HepG2 (cell line): ENCODE results near the gene ATAD1. TPM values are rescaled to one million over a fixed set of nuclear protein-coding genes. Genes with fewer than 3 reads are reported as not detected.

Experiments
- ATAC-seq: fragments of 200-7000 bp; cut with Tn5 transposase; 3 replicates; pipeline ENCODE4 v1.9.1; 2020; ENCODE audit warnings: mild to moderate bottlenecking, moderate library complexity
- BruUV-seq: library from RNA; stranded (reverse); fragments of 400-500 nt; replicated peaks from 2 replicates; lab custom pipeline; 2021; lab: Mats Ljungman, UMichigan
- CTCF ChIA-PET: fragments of 300-600 bp; formaldehyde crosslinking; extraction: SDS; loops from one replicate; lab custom pipeline; 2021; ENCODE audit warnings: low total read pairs, inconsistent platforms, low intra/inter-chr PET ratio; lab: Yijun Ruan, JAX
- POLR2A ChIA-PET: fragments of 350-600 bp; sonication (Branson Sonifier 250); formaldehyde crosslinking; loops from one replicate; lab custom pipeline; 2020; ENCODE audit warnings: antibody characterized with exemption, inconsistent platforms; lab: Yijun Ruan, JAX
- DNase-seq: peaks from one replicate; pipeline ENCODE4 v3.0.0-alpha.2; 2015; ENCODE audit warnings: low spot score
- FAIRE-seq: peaks from 3 replicates; lab custom pipeline; 2011; peaks lifted over from hg19 to GRCh38; lab: Jason Lieb, UNC
- H2AFZ ChIP-seq: one replicate; pipeline ENCODE4 v1.6.1; 2011; ENCODE audit warnings: low read length, inconsistent platforms
- H3K27ac ChIP-seq: fragments of 300-600 bp; 3 replicates; pipeline ENCODE4 v1.8.0; 2011; ENCODE audit warnings: mixed run types, mild to moderate bottlenecking, mixed read lengths, low read length, inconsistent platforms; ENCODE audit not compliant: insufficient read depth; ENCODE audit errors: extremely low read length
- H3K27me3 ChIP-seq, 2 experiments: fragments of 200-600 bp in 1 of 2; 2 replicates in 1 of 2; 3 replicates in 1 of 2; pipeline versions ENCODE4 v1.6.0 to v1.8.0; 2011; ENCODE audit warnings: low read length in 2 of 2, mild to moderate bottlenecking in 2 of 2, moderate library complexity in 2 of 2, inconsistent platforms in 1 of 2; ENCODE audit not compliant: insufficient read depth in 2 of 2, control insufficient read depth in 1 of 2
- H3K36me3 ChIP-seq, 2 experiments: fragments of 200-600 bp in 1 of 2; replicated peaks in 1 of 2; 2 replicates in 1 of 2; 3 replicates in 1 of 2; pipeline versions ENCODE4 v1.5.1 to v1.8.0; 2011; ENCODE audit warnings: low read length in 2 of 2, inconsistent platforms in 1 of 2; ENCODE audit not compliant: insufficient read depth in 2 of 2, control insufficient read depth in 1 of 2
- H3K4me1 ChIP-seq: 2 replicates; pipeline ENCODE4 v1.5.1; 2012; ENCODE audit warnings: low read length, inconsistent platforms; ENCODE audit not compliant: insufficient read depth
- H3K4me2 ChIP-seq: 2 replicates; pipeline ENCODE4 v1.6.0; 2011; ENCODE audit warnings: low read depth, low read length, inconsistent platforms
- H3K4me3 ChIP-seq, 3 experiments: fragments of 200-600 bp in 1 of 3; sonication (generic), shearing (Covaris generic) in 1 of 3; replicated peaks in 1 of 3; 2 replicates each; pipeline ENCODE4 v1.5.1; 2011 to 2016; ENCODE audit warnings: low read length in 3 of 3, inconsistent platforms in 2 of 3, low read depth in 2 of 3, mild to moderate bottlenecking in 2 of 3, control low read depth in 1 of 3, mixed read lengths in 1 of 3; ENCODE audit not compliant: insufficient read depth in 1 of 3
- H3K79me2 ChIP-seq: one replicate; pipeline ENCODE4 v1.6.1; 2011; ENCODE audit warnings: low read length, inconsistent platforms; ENCODE audit not compliant: insufficient read depth
- H3K9ac ChIP-seq: 2 replicates; pipeline ENCODE4 v1.6.0; 2011; ENCODE audit warnings: mild to moderate bottlenecking, low read depth, low read length, inconsistent platforms; ENCODE audit not compliant: insufficient read depth
- H3K9me3 ChIP-seq: 2 replicates; pipeline ENCODE4 v1.5.1; 2012; ENCODE audit warnings: mild to moderate bottlenecking, low read length
- H4K20me1 ChIP-seq: 2 replicates; pipeline ENCODE4 v1.6.0; 2011; ENCODE audit warnings: inconsistent platforms, mild to moderate bottlenecking, low read length, moderate library complexity; ENCODE audit not compliant: insufficient read depth
- AGO2 ChIP-seq: fragments of 200-400 bp; formaldehyde crosslinking; optimal IDR thresholded peaks from 2 replicates; pipeline ENCODE3; 2017; ENCODE audit warnings: mild to moderate bottlenecking, low read depth, low read length, moderate library complexity
- CREB1 ChIP-seq, 2 experiments: fragments of 450-650 bp in 1 of 2; IDR thresholded peaks; 2 replicates each; pipeline ENCODE4 v1.6.1; 2016 to 2017; ENCODE audit warnings: control low read depth in 1 of 2, mild to moderate bottlenecking in 1 of 2, missing compliant biosample characterization in 1 of 2, missing genetic modification characterization in 1 of 2
- DNMT3B ChIP-seq: conservative IDR thresholded peaks from 2 replicates; pipeline ENCODE4 v1.6.1; 2016; ENCODE audit warnings: missing biosample characterization, control low read depth
- ETV6 ChIP-seq: sonication (generic); formaldehyde crosslinking; conservative IDR thresholded peaks from 2 replicates; pipeline ENCODE4 v1.4.0; 2020; ENCODE audit warnings: missing genetic modification reagents
- KDM3A ChIP-seq: IDR thresholded peaks from 2 replicates; pipeline ENCODE4 v1.6.1; 2018; ENCODE audit warnings: low read depth, missing compliant biosample characterization
- KLF6 ChIP-seq: IDR thresholded peaks from 2 replicates; pipeline ENCODE4 v1.8.0; 2016; ENCODE audit warnings: missing biosample characterization, missing genetic modification reagents
- MATR3 ChIP-seq: sonication (generic); formaldehyde crosslinking; IDR thresholded peaks from 2 replicates; pipeline ENCODE4 v1.4.0; 2020; ENCODE audit warnings: missing genetic modification reagents
- MED13 ChIP-seq: sonication (generic); formaldehyde crosslinking; IDR thresholded peaks from 2 replicates; pipeline ENCODE4 v1.5.0; 2020; ENCODE audit warnings: missing genetic modification reagents
- MIXL1 ChIP-seq: IDR thresholded peaks from 2 replicates; pipeline ENCODE4 v1.6.1; 2016
- NCOA2 ChIP-seq: sonication (generic); formaldehyde crosslinking; IDR thresholded peaks from 2 replicates; pipeline ENCODE4 v1.8.0; 2022; ENCODE audit warnings: inconsistent platforms
- NFKBIZ ChIP-seq: IDR thresholded peaks from 2 replicates; pipeline ENCODE4 v1.6.1; 2018; ENCODE audit warnings: missing genetic modification reagents, missing compliant biosample characterization
- ZFX ChIP-seq: sonication (generic); formaldehyde crosslinking; IDR thresholded peaks from 2 replicates; pipeline ENCODE4 v1.4.0; 2020; ENCODE audit warnings: mild to moderate bottlenecking, low read depth, missing genetic modification reagents, moderate library complexity
- ZNF180 ChIP-seq: sonication (generic); formaldehyde crosslinking; IDR thresholded peaks from 2 replicates; pipeline ENCODE4 v1.4.0; 2020; ENCODE audit warnings: low read depth, missing genetic modification reagents, borderline replicate concordance
- ZNF343 ChIP-seq: sonication (generic); formaldehyde crosslinking; IDR thresholded peaks from 2 replicates; pipeline ENCODE4 v1.4.0; 2020; ENCODE audit warnings: mild to moderate bottlenecking, missing genetic modification reagents
- ZNF460 ChIP-seq: sonication (generic); formaldehyde crosslinking; IDR thresholded peaks from 2 replicates; pipeline ENCODE4 v1.5.1; 2020; ENCODE audit warnings: missing genetic modification reagents, mild to moderate bottlenecking, borderline replicate concordance
- ZNF589 ChIP-seq: sonication (generic); formaldehyde crosslinking; conservative IDR thresholded peaks from 2 replicates; pipeline ENCODE4 v1.8.0; 2022; ENCODE audit warnings: mild to moderate bottlenecking, moderate library complexity, missing genetic modification reagents
- ZNF713 ChIP-seq: sonication (generic); formaldehyde crosslinking; IDR thresholded peaks from 2 replicates; pipeline ENCODE4 v1.4.0; 2020; ENCODE audit warnings: mild to moderate bottlenecking, missing genetic modification reagents
- WGBS: methylation state at CpG from one replicate; pipeline ENCODE4 v1.1.6; 2017; ENCODE audit warnings: low lambda C conversion rate; 5-methylcytosine and 5-hydroxymethylcytosine counted together
- in situ Hi-C: cut with HindIII; loops from 2 replicates; pipeline ENCODE4 v1.10.0; 2017; ENCODE audit warnings: low pct_unique_long_range_greater_than_20kb; ENCODE audit not compliant: extremely low pct_ligation_motif_present
- intact Hi-C: fragments of 100-400 bp; cut with micrococcal nuclease; formaldehyde crosslinking; loops from one replicate; pipeline ENCODE4 v1.10.0; 2022; ENCODE audit not compliant: unreplicated experiment
- polyA plus RNA-seq, 8 experiments: library from polyadenylated mRNA; depleted of rRNA in 3 of 8; stranded (reverse) in 7 of 8; unstranded in 1 of 8; fragments of >200 nt; fragmentation: Illumina TruSeq in 4 of 8; extraction: Trizol in 4 of 8; gene quantifications; 2 replicates each; pipeline versions ENCODE4 v1.2.1 to v1.2.3, GENCODE V29; 2011 to 2016; ENCODE audit warnings: low read depth in 4 of 8, missing spikeins in 1 of 8, mixed read lengths in 1 of 8; ENCODE audit not compliant: insufficient read depth in 1 of 8
- total RNA-seq, 5 experiments: library from RNA; depleted of rRNA; stranded (reverse); fragments of >200 nt; fragmentation: Illumina TruSeq; extraction: Trizol; gene quantifications; 2 replicates each; pipeline ENCODE4 v1.2.3, GENCODE V29; 2016; ENCODE audit warnings: low read depth in 1 of 5
- TF ChIP-seq, protein P1 (sequence below): sonication (generic); formaldehyde crosslinking; IDR thresholded peaks from 2 replicates; pipeline ENCODE4 v1.5.1; 2020; ENCODE audit warnings: mild to moderate bottlenecking, missing genetic modification reagents, moderate library complexity
- TF ChIP-seq, protein P2 (sequence below): sonication (generic); formaldehyde crosslinking; IDR thresholded peaks from 2 replicates; pipeline ENCODE4 v1.9.0; 2022; ENCODE audit warnings: missing genetic modification reagents, mild to moderate bottlenecking, borderline replicate concordance
- TF ChIP-seq, protein P3 (sequence below): sonication (generic); formaldehyde crosslinking; IDR thresholded peaks from 2 replicates; pipeline ENCODE4 v1.5.0; 2020; ENCODE audit warnings: mild to moderate bottlenecking, missing genetic modification reagents

ATAD1 gene
- total and polyA plus RNA-seq, 2 of the 13 experiments (the other 11 are each of a cell fraction or from before 2014, with no cell fraction given), result 14.9 to 28.2 TPM

DNA sequence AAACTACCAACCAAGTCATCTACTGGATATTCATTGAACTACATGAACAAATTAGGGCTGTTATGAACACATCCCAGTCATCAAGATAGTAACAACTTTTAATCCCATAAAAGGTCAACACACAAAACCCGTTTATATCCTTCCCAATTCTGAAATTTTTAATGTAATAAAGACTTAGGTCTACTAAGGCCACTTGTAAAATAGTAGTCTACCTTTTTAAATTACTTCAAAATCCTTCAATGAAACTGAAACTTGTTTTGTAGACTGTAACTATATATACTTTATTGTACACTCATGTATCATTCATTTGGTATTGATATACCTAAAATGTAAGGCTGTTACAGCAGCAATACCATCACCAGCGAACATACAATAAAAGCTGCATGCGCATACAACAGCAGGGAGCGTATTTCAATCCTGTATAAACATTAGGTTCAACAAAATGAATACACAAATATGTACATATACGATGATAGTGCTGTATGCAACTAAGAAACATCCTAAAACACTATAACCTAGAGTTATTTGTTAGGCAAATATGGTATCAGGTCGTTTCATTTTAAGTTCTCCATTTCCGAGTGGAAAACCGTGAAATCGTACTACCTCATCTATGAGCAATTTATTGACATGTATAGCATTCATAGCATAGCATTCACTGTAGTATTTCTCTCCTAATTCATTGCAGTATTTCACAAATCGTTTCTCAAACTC, 973 bp downstream of the ATAD1 start:
- in situ Hi-C loops, result no loop called here
- FAIRE-seq, result no peak
- Histone ChIP-seq H3K9ac (peak overlapping the region; percentile 90), H3K27me3 (no peaks in the 10 kb centered on the region; a peak in 1 of 5 replicates), H2AFZ (no peak overlapping the region), H3K79me2 (peaks cover 56% of the 10 kb centered on the region), H3K27ac (peak overlapping the region; percentile 89), H4K20me1 (peaks cover 20% of the 10 kb centered on the region; the same call in 1 of the 2 replicates), H3K4me2 (peak overlapping the region; percentile 94), H3K4me1 (peaks cover 32% of the 10 kb centered on the region), H3K9me3 (no peaks in the 10 kb centered on the region), H3K36me3 (peaks cover 2 to 6% of the 10 kb centered on the region in 2 experiments; a peak in 2 of 5 replicates), H3K4me3 (peak overlapping the region; percentile 76 to 85 (median 78))
- ATAC-seq, result peak; percentile 22
- CTCF ChIA-PET, result no interaction called here
- POLR2A ChIA-PET, result interaction anchor here (1.2 to 2.9 kb wide), 3 partner anchors 11 to 45 kb away, joined by 5 to 31 read pairs (median 10); partner anchors contain the start of genes KLLN and PTEN
- peak; percentile 5 for DNase-seq
- BruUV-seq, result no TSS peak
- WGBS, result 2% methylated on average over 10 of the region's 10 CpGs
- intact Hi-C loops, result no loop called here
- TF ChIP-seq KLF6 (CRISPR knock-in tag), result no peak
- no peak for TF ChIP-seq DNMT3B (CRISPR knock-in tag)
- no peak for TF ChIP-seq NCOA2 (CRISPR knock-in tag)
- no peak for TF ChIP-seq ZNF343 (CRISPR knock-in tag)
- TF ChIP-seq ZFX (CRISPR knock-in tag), result no peak
- no peak for TF ChIP-seq MATR3
- TF ChIP-seq AGO2, result no peak
- no peak for TF ChIP-seq ZNF589 (CRISPR knock-in tag)
- no peak for TF ChIP-seq ETV6 (CRISPR knock-in tag)
- no peak for TF ChIP-seq ZNF180 (CRISPR knock-in tag)
- TF ChIP-seq MED13 (CRISPR knock-in tag), result peak; percentile 15; the same call in 1 of the 2 replicates
- no peak for TF ChIP-seq KDM3A (CRISPR knock-in tag)
- TF ChIP-seq NFKBIZ (CRISPR knock-in tag), result no peak
- no peak for TF ChIP-seq ZNF460 (CRISPR knock-in tag)
- TF ChIP-seq, protein P1, sequence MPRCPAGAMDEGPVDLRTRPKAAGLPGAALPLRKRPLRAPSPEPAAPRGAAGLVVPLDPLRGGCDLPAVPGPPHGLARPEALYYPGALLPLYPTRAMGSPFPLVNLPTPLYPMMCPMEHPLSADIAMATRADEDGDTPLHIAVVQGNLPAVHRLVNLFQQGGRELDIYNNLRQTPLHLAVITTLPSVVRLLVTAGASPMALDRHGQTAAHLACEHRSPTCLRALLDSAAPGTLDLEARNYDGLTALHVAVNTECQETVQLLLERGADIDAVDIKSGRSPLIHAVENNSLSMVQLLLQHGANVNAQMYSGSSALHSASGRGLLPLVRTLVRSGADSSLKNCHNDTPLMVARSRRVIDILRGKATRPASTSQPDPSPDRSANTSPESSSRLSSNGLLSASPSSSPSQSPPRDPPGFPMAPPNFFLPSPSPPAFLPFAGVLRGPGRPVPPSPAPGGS, result no peak
- no peak for TF ChIP-seq CREB1 (IDR thresholded peaks at IDR 0.05)
- TF ChIP-seq CREB1 (CRISPR knock-in tag; IDR thresholded peaks at IDR 0.05), result no peak
- TF ChIP-seq, protein P2, sequence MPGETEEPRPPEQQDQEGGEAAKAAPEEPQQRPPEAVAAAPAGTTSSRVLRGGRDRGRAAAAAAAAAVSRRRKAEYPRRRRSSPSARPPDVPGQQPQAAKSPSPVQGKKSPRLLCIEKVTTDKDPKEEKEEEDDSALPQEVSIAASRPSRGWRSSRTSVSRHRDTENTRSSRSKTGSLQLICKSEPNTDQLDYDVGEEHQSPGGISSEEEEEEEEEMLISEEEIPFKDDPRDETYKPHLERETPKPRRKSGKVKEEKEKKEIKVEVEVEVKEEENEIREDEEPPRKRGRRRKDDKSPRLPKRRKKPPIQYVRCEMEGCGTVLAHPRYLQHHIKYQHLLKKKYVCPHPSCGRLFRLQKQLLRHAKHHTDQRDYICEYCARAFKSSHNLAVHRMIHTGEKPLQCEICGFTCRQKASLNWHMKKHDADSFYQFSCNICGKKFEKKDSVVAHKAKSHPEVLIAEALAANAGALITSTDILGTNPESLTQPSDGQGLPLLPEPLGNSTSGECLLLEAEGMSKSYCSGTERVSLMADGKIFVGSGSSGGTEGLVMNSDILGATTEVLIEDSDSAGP (CRISPR knock-in tag), result no peak
- TF ChIP-seq, protein P3, sequence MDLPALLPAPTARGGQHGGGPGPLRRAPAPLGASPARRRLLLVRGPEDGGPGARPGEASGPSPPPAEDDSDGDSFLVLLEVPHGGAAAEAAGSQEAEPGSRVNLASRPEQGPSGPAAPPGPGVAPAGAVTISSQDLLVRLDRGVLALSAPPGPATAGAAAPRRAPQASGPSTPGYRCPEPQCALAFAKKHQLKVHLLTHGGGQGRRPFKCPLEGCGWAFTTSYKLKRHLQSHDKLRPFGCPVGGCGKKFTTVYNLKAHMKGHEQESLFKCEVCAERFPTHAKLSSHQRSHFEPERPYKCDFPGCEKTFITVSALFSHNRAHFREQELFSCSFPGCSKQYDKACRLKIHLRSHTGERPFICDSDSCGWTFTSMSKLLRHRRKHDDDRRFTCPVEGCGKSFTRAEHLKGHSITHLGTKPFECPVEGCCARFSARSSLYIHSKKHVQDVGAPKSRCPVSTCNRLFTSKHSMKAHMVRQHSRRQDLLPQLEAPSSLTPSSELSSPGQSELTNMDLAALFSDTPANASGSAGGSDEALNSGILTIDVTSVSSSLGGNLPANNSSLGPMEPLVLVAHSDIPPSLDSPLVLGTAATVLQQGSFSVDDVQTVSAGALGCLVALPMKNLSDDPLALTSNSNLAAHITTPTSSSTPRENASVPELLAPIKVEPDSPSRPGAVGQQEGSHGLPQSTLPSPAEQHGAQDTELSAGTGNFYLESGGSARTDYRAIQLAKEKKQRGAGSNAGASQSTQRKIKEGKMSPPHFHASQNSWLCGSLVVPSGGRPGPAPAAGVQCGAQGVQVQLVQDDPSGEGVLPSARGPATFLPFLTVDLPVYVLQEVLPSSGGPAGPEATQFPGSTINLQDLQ (CRISPR knock-in tag), result no peak
- TF ChIP-seq MIXL1, result no peak
- TF ChIP-seq ZNF713 (CRISPR knock-in tag), result no peak
